Mucosa of stomach (tissue), 1 donor: ENCODE results near the gene RHBDL3.
"Not testable (repeated sequence)": the region's sequence is repeated elsewhere in the genome, so short reads cannot be mapped to it uniquely, and the experiment has no call there.

Experiments
- H3K27me3 ChIP-seq: one replicate; pipeline ENCODE4 v1.7.0; 2013; ENCODE audit warnings: mild to moderate bottlenecking, low read length; ENCODE audit not compliant: control insufficient read depth, insufficient read depth
- H3K36me3 ChIP-seq: one replicate; pipeline ENCODE4 v1.7.0; 2013; ENCODE audit warnings: low read length; ENCODE audit not compliant: control insufficient read depth, insufficient read depth
- H3K4me1 ChIP-seq: one replicate; pipeline ENCODE4 v1.7.0; 2013; ENCODE audit warnings: mild to moderate bottlenecking, low read length; ENCODE audit not compliant: control insufficient read depth, insufficient read depth
- H3K4me3 ChIP-seq: one replicate; pipeline ENCODE4 v1.7.0; 2013; ENCODE audit warnings: low read length
- H3K9ac ChIP-seq: one replicate; pipeline ENCODE4 v1.7.0; 2013; ENCODE audit warnings: mild to moderate bottlenecking, low read length, moderate library complexity
- H3K9me3 ChIP-seq: one replicate; pipeline ENCODE4 v1.7.0; 2013; ENCODE audit warnings: mild to moderate bottlenecking, low read length, moderate library complexity; ENCODE audit not compliant: control insufficient read depth
- donor health status: Pancreatic carcinoma.

RHBDL3 gene

GRCh38 chr17:32341141-32341856 is 75.7 kb downstream of the RHBDL3 start:
- peaks cover 12% of the 10 kb centered on the region for H3K4me1 ChIP-seq
- H3K36me3 ChIP-seq: no peaks in the 10 kb centered on the region
- peak overlapping the region; percentile 44 for H3K4me3 ChIP-seq
- H3K27me3 ChIP-seq: no peaks in the 10 kb centered on the region
- H3K9ac ChIP-seq: peak overlapping the region; percentile 63
- H3K9me3 ChIP-seq: no peaks in the 10 kb centered on the region

GRCh38 chr17:32341857-32342602 is 76.4 kb downstream of the RHBDL3 start, which contains the start of gene C17orf75:
Gene C17orf75, minus strand, starts transcription at chr17:32342173. Its CDS starts 34 bp downstream, at chr17:32342139.
- Histone ChIP-seq H3K4me1 (peaks cover 12% of the 10 kb centered on the region), H3K4me3 (peak within 1 kb of the TSS; percentile 44), H3K9me3 (no peaks in the 10 kb centered on the region), H3K27me3 (no peaks in the 10 kb centered on the region), H3K36me3 (no peaks in the 10 kb centered on the region), H3K9ac (peak within 1 kb of the TSS; percentile 63)

- Histone ChIP-seq H3K36me3 (no peaks in the 10 kb centered on the region), H3K4me3 (peak overlapping the region; percentile 33), H3K27me3 (no peaks in the 10 kb centered on the region), H3K9ac (peak overlapping the region; percentile 63), H3K4me1 (peaks cover 12% of the 10 kb centered on the region), H3K9me3 (no peaks in the 10 kb centered on the region)
These were observed 77.1 kb downstream of the RHBDL3 start for GRCh38 chr17:32342603-32343325.

- Histone ChIP-seq H3K36me3 (no peaks in the 10 kb centered on the region), H3K4me1 (peaks cover 12% of the 10 kb centered on the region), H3K9ac (no peak overlapping the region), H3K9me3 (no peaks in the 10 kb centered on the region), H3K27me3 (no peaks in the 10 kb centered on the region), H3K4me3 (no peak overlapping the region)
These were observed 80.4 kb downstream of the RHBDL3 start for GRCh38 chr17:32345951-32346600.

GRCh38 chr17:32348483-32348800 is 82.8 kb downstream of the RHBDL3 start:
- H3K9ac ChIP-seq: no peak overlapping the region
- no peaks in the 10 kb centered on the region for H3K27me3 ChIP-seq
- no peaks in the 10 kb centered on the region for H3K4me1 ChIP-seq
- no peak overlapping the region for H3K4me3 ChIP-seq
- no peaks in the 10 kb centered on the region for H3K9me3 ChIP-seq
- H3K36me3 ChIP-seq: no peaks in the 10 kb centered on the region

- H3K27me3 ChIP-seq: no peaks in the 10 kb centered on the region
- no peaks in the 10 kb centered on the region for H3K9me3 ChIP-seq
- peak overlapping the region; percentile 96 for H3K4me3 ChIP-seq
- no peaks in the 10 kb centered on the region for H3K4me1 ChIP-seq
- H3K36me3 ChIP-seq: no peaks in the 10 kb centered on the region
- peak overlapping the region; percentile 100 for H3K9ac ChIP-seq
These were observed 83.8 kb downstream of the RHBDL3 start for GRCh38 chr17:32349503-32349853.

GRCh38 chr17:32349854-32350665 is 84.4 kb downstream of the RHBDL3 start, which contains the start of gene ZNF207:
Gene ZNF207, plus strand, starts transcription at chr17:32350157. Its CDS starts 129 bp downstream, at chr17:32350286.
- H3K36me3 ChIP-seq: no peaks in the 10 kb centered on the region
- H3K4me3 ChIP-seq: peak within 1 kb of the TSS; percentile 96
- no peaks in the 10 kb centered on the region for H3K27me3 ChIP-seq
- H3K4me1 ChIP-seq: peaks cover 4% of the 10 kb centered on the region
- peak within 1 kb of the TSS; percentile 100 for H3K9ac ChIP-seq
- no peaks in the 10 kb centered on the region for H3K9me3 ChIP-seq

GRCh38 chr17:32350666-32351418 is 85.2 kb downstream of the RHBDL3 start:
- Histone ChIP-seq H3K27me3 (no peaks in the 10 kb centered on the region), H3K36me3 (no peaks in the 10 kb centered on the region), H3K4me3 (peak overlapping the region; percentile 96), H3K9me3 (no peaks in the 10 kb centered on the region), H3K9ac (peak overlapping the region; percentile 100), H3K4me1 (peaks cover 12% of the 10 kb centered on the region)

- H3K36me3 ChIP-seq, H3K4me3 ChIP-seq: not testable (repeated sequence)
These were observed 87.1 kb downstream of the RHBDL3 start for GRCh38 chr17:32352734-32353133.

GRCh38 chr17:32355649-32356377 is 90.2 kb downstream of the RHBDL3 start:
- Histone ChIP-seq H3K4me3 (no peak overlapping the region), H3K4me1 (peaks cover 12% of the 10 kb centered on the region), H3K9ac (no peak overlapping the region), H3K27me3 (no peaks in the 10 kb centered on the region), H3K9me3 (no peaks in the 10 kb centered on the region), H3K36me3 (peaks cover 15% of the 10 kb centered on the region)

More at GRCh38 chr17:32352734-32353133, 87.1 kb downstream of the RHBDL3 start:
- not testable (repeated sequence) for H3K27me3 ChIP-seq, H3K9ac ChIP-seq, H3K9me3 ChIP-seq
- peaks cover 12% of the 10 kb centered on the region for H3K4me1 ChIP-seq
